ENCODE results near the gene SLC37A2. TPM values are rescaled to one million over a fixed set of nuclear protein-coding genes. Genes with fewer than 3 reads are reported as not detected.

Gene SLC37A2
- total RNA-seq, result 2.1 and 2.8 TPM in 2 replicates
- 0.22 and 3.9 TPM in 2 replicates for polyA plus RNA-seq

- WGBS (ENCODE audit: low lambda C conversion rate, missing lambda C conversion rate), result 1% methylated on average over 27 of the region's 46 CpGs
- TF ChIP-seq EZH2 (IDR thresholded peaks at IDR 0.05; ENCODE audit: borderline replicate concordance) (no peak), EZH2phosphoT487 (IDR thresholded peaks at IDR 0.05; ENCODE audit: low read depth, severe bottlenecking, unreplicated experiment) (no peak), CTCF (IDR thresholded peaks at IDR 0.05; ENCODE audit: poor library complexity) (peak; percentile 19)
- Histone ChIP-seq H4K20me1 (ENCODE audit: insufficient read depth, poor library complexity, severe bottlenecking) (no peaks in the 10 kb centered on the region), H3K4me2 (peak within 1 kb of the TSS; percentile 100), H3K27me3 (peaks cover 44% of the 10 kb centered on the region), H3K9me2 (replicated peaks; ENCODE audit: insufficient read depth) (no peaks in the 10 kb centered on the region), H3K36me3 (replicated peaks; ENCODE audit: insufficient read depth, low read depth) (no peaks in the 10 kb centered on the region), H2AFZ (peak within 1 kb of the TSS; percentile 89), H3K79me2 (no peaks in the 10 kb centered on the region), H3K27ac (peak within 1 kb of the TSS; percentile 50), H3K9me3 (ENCODE audit: low read depth) (no peaks in the 10 kb centered on the region), H3K4me3 (peak within 1 kb of the TSS; percentile 83), H3K4me1 (ENCODE audit: insufficient read depth) (peaks cover 5% of the 10 kb centered on the region)
- peak; percentile 82 for DNase-seq (ENCODE audit: low spot score)
Measured at GRCh38 chr11:125062931-125063428, at the start of gene SLC37A2. Gene SLC37A2, plus strand, starts transcription at chr11:125063305. Its CDS starts 63 bp downstream, at chr11:125063368.

- no peaks in the 10 kb centered on the region for H4K20me1 ChIP-seq (ENCODE audit: insufficient read depth, poor library complexity, severe bottlenecking)
- no peaks in the 10 kb centered on the region for H3K79me2 ChIP-seq
- H3K4me1 ChIP-seq (ENCODE audit: insufficient read depth), result no peaks in the 10 kb centered on the region
- TF ChIP-seq EZH2phosphoT487 (IDR thresholded peaks at IDR 0.05; ENCODE audit: low read depth, severe bottlenecking, unreplicated experiment) (no peak), CTCF (IDR thresholded peaks at IDR 0.05; ENCODE audit: poor library complexity) (no peak), EZH2 (IDR thresholded peaks at IDR 0.05; ENCODE audit: borderline replicate concordance) (no peak)
- H3K36me3 ChIP-seq (replicated peaks; ENCODE audit: insufficient read depth, low read depth), result no peaks in the 10 kb centered on the region
- no peak for DNase-seq (ENCODE audit: low spot score)
- H3K4me3 ChIP-seq, result no peak overlapping the region
- H3K4me2 ChIP-seq, result no peak overlapping the region
- H3K27ac ChIP-seq, result no peak overlapping the region
- H2AFZ ChIP-seq, result no peak overlapping the region
- H3K9me3 ChIP-seq (ENCODE audit: low read depth), result no peaks in the 10 kb centered on the region
- no peaks in the 10 kb centered on the region for H3K27me3 ChIP-seq
- H3K9me2 ChIP-seq (replicated peaks; ENCODE audit: insufficient read depth), result no peaks in the 10 kb centered on the region
Measured at GRCh38 chr11:125016413-125016812, 46.7 kb upstream of the SLC37A2 start.

- no peak overlapping the region for H3K4me2 ChIP-seq
- H3K36me3 ChIP-seq (replicated peaks; ENCODE audit: insufficient read depth, low read depth), result no peaks in the 10 kb centered on the region
- H3K4me1 ChIP-seq (ENCODE audit: insufficient read depth), result no peaks in the 10 kb centered on the region
- H2AFZ ChIP-seq, result no peak overlapping the region
- WGBS (ENCODE audit: low lambda C conversion rate, missing lambda C conversion rate), result 64% methylated on average over 2 of the region's 2 CpGs
- H3K9me2 ChIP-seq (replicated peaks; ENCODE audit: insufficient read depth), result no peaks in the 10 kb centered on the region
- H3K27me3 ChIP-seq, result no peaks in the 10 kb centered on the region
- H3K27ac ChIP-seq, result no peak overlapping the region
- no peaks in the 10 kb centered on the region for H3K9me3 ChIP-seq (ENCODE audit: low read depth)
- no peaks in the 10 kb centered on the region for H3K79me2 ChIP-seq
- no peaks in the 10 kb centered on the region for H4K20me1 ChIP-seq (ENCODE audit: insufficient read depth, poor library complexity, severe bottlenecking)
- TF ChIP-seq EZH2phosphoT487 (IDR thresholded peaks at IDR 0.05; ENCODE audit: low read depth, severe bottlenecking, unreplicated experiment) (no peak), CTCF (IDR thresholded peaks at IDR 0.05; ENCODE audit: poor library complexity) (no peak), EZH2 (IDR thresholded peaks at IDR 0.05; ENCODE audit: borderline replicate concordance) (no peak)
- DNase-seq (ENCODE audit: low spot score), result no peak
- no peak overlapping the region for H3K4me3 ChIP-seq
Measured at GRCh38 chr11:125020342-125020741, 42.8 kb upstream of the SLC37A2 start.

- Histone ChIP-seq H3K79me2 (no peaks in the 10 kb centered on the region), H3K4me2 (no peak overlapping the region), H3K4me3 (no peak overlapping the region), H3K4me1 (ENCODE audit: insufficient read depth) (no peaks in the 10 kb centered on the region), H3K27ac (no peak overlapping the region), H4K20me1 (ENCODE audit: insufficient read depth, poor library complexity, severe bottlenecking) (no peaks in the 10 kb centered on the region), H3K9me3 (ENCODE audit: low read depth) (no peaks in the 10 kb centered on the region), H3K36me3 (replicated peaks; ENCODE audit: insufficient read depth, low read depth) (no peaks in the 10 kb centered on the region), H3K27me3 (no peaks in the 10 kb centered on the region), H2AFZ (no peak overlapping the region), H3K9me2 (replicated peaks; ENCODE audit: insufficient read depth) (no peaks in the 10 kb centered on the region)
- DNase-seq (ENCODE audit: low spot score), result no peak
- TF ChIP-seq EZH2phosphoT487 (IDR thresholded peaks at IDR 0.05; ENCODE audit: low read depth, severe bottlenecking, unreplicated experiment) (no peak), CTCF (IDR thresholded peaks at IDR 0.05; ENCODE audit: poor library complexity) (no peak), EZH2 (IDR thresholded peaks at IDR 0.05; ENCODE audit: borderline replicate concordance) (no peak)
Measured at GRCh38 chr11:125022551-125022950, 40.6 kb upstream of the SLC37A2 start.
